ENCODE data around the gene NEDD8.
A peak's percentile ranks its signal among the peaks of the same experiment; 100 is the strongest.

The NEDD8 gene

GRCh38 chr14:24177041-24177825 is 54.9 kb downstream of the NEDD8 start:
- no peak for FAIRE-seq

- no peak for FAIRE-seq
Measured at GRCh38 chr14:24176599-24176998, 55.6 kb downstream of the NEDD8 start.

- FAIRE-seq, result no peak
Measured at GRCh38 chr14:24172871-24173281, 59.3 kb downstream of the NEDD8 start.

- no peak for FAIRE-seq
Measured at GRCh38 chr14:24172261-24172860, 59.8 kb downstream of the NEDD8 start.

- peak; percentile 38 for FAIRE-seq
Measured at GRCh38 chr14:24171422-24172260, 60.5 kb downstream of the NEDD8 start, which contains the start of gene REC8. REC8 (plus strand) TSS chr14:24172080; CDS start chr14:24172553, 473 bp downstream.

- no peak for FAIRE-seq
Measured at GRCh38 chr14:24167469-24168114, 64.6 kb downstream of the NEDD8 start.

Data from islet of Langerhans (tissue), 1 donor.